HG03045 (cell line): ENCODE results near the gene HDAC4.

Experiments used
- ATAC-seq: cut with Tn5 transposase; IDR thresholded peaks from one replicate; pipeline ENCODE4 v1.9.1; 2021; ENCODE audit warnings: mild to moderate bottlenecking, moderate library complexity; ENCODE audit not compliant: unreplicated experiment

HDAC4 gene

DNA sequence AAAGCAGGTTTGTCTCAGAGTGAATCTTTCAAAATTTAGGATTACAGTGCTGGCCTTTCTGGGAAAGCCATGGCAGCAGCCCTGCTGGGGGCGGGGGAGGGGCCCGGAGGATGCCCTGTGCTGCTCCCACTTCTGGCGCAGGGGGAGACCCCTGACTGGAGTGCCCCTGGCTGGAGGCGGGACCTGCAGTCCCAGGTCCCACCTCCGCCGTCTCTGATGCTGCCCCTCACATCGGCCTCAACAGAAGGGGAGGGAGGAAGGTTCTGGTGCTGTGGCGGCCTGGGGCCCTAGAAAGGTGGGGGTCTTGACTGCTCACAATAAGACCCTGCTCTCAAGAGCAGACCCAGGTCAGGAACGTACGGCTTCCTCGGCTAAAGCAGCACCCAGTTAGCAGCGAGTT lies 336.6 kb downstream of the HDAC4 start:
- no peak for ATAC-seq

GRCh38 chr2:239062743-239063142 lies 338.1 kb downstream of the HDAC4 start:
- ATAC-seq: no peak

- no peak for ATAC-seq
Observed at GRCh38 chr2:239061824-239062570, 338.8 kb downstream of the HDAC4 start.

- no peak for ATAC-seq
Observed at GRCh38 chr2:239061121-239061666, 339.6 kb downstream of the HDAC4 start.

DNA sequence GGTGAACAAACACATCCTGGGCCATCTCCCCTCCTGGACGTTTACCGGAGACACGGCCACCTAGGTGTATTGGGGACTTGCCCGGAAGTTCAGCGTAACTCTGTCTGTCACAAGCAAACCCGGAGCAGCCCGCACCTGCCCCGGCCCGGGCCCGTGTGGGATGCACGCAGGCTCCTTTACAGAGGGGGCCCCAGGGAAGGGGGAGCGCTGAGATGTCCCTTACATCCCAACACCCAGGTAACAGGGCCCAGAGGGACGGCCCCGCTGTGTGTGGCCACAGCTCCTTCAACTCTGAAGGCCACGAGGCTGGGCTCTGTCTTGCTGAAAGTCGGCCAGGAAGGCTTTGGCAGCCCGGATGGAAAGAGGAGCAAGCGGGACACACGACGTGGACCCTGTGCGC lies 340.1 kb downstream of the HDAC4 start:
- no peak for ATAC-seq

GRCh38 chr2:239059854-239060253 lies 341.0 kb downstream of the HDAC4 start:
- ATAC-seq: no peak

- ATAC-seq: no peak
Observed at GRCh38 chr2:239058766-239059165, 342.1 kb downstream of the HDAC4 start.

GRCh38 chr2:239057533-239057932 lies 343.3 kb downstream of the HDAC4 start:
- ATAC-seq: no peak

- no peak for ATAC-seq
Observed at GRCh38 chr2:239056611-239057010, 344.2 kb downstream of the HDAC4 start.

- ATAC-seq: no peak
Observed at GRCh38 chr2:239055756-239056493, 344.9 kb downstream of the HDAC4 start.

DNA sequence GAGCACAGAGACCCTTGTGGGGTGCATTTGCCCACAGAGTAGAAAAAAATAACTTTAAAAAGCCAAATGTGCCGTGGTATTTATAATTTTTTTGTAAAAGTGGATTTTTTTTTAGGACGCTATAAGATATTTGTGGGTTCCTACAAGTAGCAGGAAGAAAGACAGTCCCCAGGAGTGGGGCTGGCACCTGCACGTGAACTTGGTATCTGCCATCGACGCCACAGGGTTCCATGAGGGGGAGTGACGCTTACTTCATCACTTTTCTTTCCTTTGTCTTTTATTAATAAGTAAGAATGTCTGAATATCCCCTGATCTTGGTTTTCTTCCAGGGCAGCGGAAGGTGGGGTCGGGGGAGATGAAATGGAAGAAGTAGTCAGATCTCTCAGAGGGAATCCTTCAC lies 345.9 kb downstream of the HDAC4 start:
- ATAC-seq: no peak

- no peak for ATAC-seq
Observed at GRCh38 chr2:239053801-239054503, 346.9 kb downstream of the HDAC4 start.

- ATAC-seq: no peak
Observed at GRCh38 chr2:239052798-239053665, 347.8 kb downstream of the HDAC4 start.

DNA sequence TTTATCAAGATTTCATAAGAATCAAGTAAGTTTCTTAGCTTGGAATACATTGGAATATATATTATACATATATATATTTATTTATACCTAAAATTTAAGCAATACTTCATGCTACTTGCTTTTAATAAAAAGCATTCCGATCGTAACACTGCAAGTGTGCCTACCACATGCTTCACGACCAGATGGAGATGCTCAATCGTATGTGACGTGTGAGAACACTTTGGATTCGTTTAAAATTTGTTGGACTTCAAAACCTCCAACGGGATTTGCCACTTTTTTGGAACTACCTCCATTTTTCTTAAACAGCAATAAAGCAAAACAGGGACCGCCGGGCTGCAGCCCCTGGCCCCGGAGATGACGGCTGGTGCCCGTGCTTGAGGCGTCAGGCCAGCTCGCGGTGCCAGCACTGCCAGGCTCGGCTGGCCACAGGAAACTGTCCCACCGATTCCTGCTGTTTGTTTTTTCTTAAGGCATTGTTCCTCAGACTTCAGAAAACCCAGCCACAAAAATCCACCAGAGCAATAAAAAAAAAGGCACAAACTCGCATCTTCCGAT lies 348.9 kb downstream of the HDAC4 start:
- no peak for ATAC-seq

DNA sequence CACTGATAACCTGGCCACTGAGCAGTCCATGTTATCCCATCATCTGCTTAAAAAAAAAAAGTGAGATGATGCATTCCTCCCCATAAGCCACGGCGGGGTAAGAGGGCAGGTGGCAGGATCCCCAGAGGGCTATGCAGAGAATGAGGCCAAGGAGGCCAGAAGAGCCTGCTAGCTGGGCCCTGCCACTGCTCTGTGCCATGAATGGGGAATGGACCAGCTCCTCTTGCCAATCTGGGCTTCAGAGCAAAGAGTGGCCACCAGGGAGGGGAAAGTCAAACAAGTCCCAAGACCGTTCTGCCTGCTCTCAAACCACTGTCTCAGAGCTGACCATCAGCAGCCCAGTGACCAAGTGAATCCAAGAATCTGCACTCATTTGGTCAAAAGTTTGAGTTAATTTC lies 350.6 kb downstream of the HDAC4 start:
- no peak for ATAC-seq

- ATAC-seq: no peak
Observed at GRCh38 chr2:239049421-239050251, 351.2 kb downstream of the HDAC4 start.

GRCh38 chr2:239048736-239049135 lies 352.1 kb downstream of the HDAC4 start:
- ATAC-seq: no peak

DNA sequence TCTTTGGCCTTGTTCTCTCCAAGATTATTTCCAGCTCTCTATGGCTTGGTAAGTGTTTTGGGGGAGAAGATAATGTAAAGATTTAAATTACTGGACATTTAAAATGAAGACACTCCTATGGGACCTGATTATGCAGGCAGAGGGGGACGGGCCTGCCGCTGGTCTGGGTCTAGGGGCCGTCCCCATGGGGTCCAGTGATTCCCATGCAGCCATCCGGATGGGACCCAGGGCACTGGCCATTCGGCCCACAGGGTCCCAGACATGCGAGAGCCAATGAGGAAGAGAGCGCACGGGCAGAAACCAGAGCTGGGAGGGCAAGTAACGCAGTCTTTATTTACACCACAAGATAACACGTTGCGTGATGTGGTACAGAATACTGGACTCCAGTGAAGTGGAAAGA lies 353.0 kb downstream of the HDAC4 start:
- no peak for ATAC-seq

DNA sequence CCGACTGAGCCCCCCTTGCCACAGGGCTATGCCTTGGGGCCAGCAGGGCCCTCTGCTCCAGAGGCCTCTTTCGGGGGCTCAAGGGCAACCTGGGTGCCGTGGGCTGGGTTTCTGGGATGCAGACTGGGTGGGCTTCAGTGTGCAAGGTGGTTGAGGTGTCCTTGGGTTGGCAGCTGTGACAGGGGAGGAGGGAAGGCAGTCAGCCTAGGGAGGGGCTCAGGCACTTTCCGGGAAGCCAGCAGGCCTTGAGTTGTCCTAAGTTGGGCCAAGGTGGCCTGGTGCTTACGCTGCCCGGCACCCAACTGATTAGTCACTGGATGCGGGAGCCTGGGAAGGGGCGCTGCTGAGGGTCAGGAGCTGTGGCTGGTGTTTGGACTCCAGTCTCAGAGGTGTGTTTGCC lies 353.4 kb downstream of the HDAC4 start:
- ATAC-seq: no peak
